ENCODE results near the gene PUM1. TPM values are rescaled to one million over a fixed set of nuclear protein-coding genes. Genes with fewer than 3 reads are reported as not detected.
A peak's percentile ranks its signal among the peaks of the same experiment; 100 is the strongest.
"Not testable (repeated sequence)": the region's sequence is repeated elsewhere in the genome, so short reads cannot be mapped to it uniquely, and the experiment has no call there.

PUM1 gene
- total and polyA plus RNA-seq, 10 donors, result 14.9 to 122 (median 82.5) TPM

DNA sequence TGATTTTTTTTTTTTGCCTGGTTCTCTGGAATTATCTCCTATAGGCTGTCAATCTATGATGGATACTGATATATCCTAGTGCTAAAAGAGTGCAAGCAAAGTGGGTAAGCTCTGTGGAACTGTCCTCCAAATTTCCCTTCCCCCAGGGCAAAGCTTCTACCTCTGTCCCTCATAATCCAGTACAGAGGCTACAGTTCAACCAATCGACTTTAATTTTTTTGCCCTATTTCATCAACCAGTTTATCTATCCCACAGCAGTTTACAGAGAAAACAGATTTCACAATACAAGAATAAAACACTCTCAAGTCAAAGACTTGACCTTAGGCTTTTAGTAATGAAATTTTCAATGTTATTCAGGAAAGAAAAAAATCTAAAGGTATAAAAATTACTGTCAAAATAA is 13.9 kb downstream of the PUM1 start:
- intact Hi-C loops (cut with DNase I; ENCODE audit: low total_unique reads), result no loop called here

DNA sequence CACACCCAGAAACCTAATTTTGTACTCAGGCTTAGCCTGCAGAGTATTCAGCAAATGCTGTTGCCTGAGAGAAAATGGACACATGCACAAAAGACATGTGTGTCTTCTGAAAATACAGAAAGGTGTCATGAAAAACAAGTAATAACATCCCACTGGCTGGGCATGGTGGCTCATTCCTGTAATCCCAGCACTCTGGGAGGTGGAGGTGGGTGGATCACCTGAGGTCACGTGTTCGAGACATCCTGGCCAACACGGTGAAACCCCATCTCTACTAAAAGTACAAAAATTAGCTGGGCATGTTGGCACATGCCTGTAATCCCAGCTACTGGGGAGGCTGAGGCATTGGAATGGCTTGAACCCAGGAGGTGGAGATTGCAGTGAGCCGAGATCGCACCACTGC is 18.0 kb downstream of the PUM1 start:
- H3K27me3 ChIP-seq (replicated peaks in 1 of 7); H3K9me3 ChIP-seq; intact Hi-C loops (cut with DNase I; ENCODE audit: low total_unique reads); H3K4me3 ChIP-seq; DNase-seq: not testable (repeated sequence)
- Histone ChIP-seq H3K36me3 (peaks cover 0 to 66% (median 11%) of the 10 kb centered on the region in 6 donors), H3K4me1 (peaks cover 15 to 98% (median 60%) of the 10 kb centered on the region in 6 donors), H3K27ac (peak overlapping the region in 1 of 8 donors; percentile 36)
- 71 to 95% (median 84%) methylated on average over 5 of the region's 5 CpGs for WGBS, 5 donors

More for the DNA sequence above, 13.9 kb downstream of the PUM1 start:
- Histone ChIP-seq H3K4me1 (peaks cover 35 to 100% (median 71%) of the 10 kb centered on the region in 6 donors), H3K36me3 (peaks cover 0 to 68% (median 20%) of the 10 kb centered on the region in 6 donors), H3K9me3 (no peaks in the 10 kb centered on the region), H3K4me3 (no peak overlapping the region), H3K27me3 (replicated peaks in 1 of 7) (no peaks in the 10 kb centered on the region), H3K27ac (no peak overlapping the region)
- DNase-seq, result no peak
- TF ChIP-seq, protein P1, sequence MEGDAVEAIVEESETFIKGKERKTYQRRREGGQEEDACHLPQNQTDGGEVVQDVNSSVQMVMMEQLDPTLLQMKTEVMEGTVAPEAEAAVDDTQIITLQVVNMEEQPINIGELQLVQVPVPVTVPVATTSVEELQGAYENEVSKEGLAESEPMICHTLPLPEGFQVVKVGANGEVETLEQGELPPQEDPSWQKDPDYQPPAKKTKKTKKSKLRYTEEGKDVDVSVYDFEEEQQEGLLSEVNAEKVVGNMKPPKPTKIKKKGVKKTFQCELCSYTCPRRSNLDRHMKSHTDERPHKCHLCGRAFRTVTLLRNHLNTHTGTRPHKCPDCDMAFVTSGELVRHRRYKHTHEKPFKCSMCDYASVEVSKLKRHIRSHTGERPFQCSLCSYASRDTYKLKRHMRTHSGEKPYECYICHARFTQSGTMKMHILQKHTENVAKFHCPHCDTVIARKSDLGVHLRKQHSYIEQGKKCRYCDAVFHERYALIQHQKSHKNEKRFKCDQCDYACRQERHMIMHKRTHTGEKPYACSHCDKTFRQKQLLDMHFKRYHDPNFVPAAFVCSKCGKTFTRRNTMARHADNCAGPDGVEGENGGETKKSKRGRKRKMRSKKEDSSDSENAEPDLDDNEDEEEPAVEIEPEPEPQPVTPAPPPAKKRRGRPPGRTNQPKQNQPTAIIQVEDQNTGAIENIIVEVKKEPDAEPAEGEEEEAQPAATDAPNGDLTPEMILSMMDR (IDR thresholded peaks at IDR 0.05 in 8 of 11, conservative IDR thresholded peaks at IDR 0.05 in 3 of 11), result no peak
- TF ChIP-seq POLR2AphosphoS5 (IDR thresholded peaks at IDR 0.05), result no peak
- TF ChIP-seq POLR2A (IDR thresholded peaks at IDR 0.05), result no peak
- WGBS, 5 donors, result 62 to 68% (median 65%) methylated on average over 1 of the region's 1 CpG

DNA sequence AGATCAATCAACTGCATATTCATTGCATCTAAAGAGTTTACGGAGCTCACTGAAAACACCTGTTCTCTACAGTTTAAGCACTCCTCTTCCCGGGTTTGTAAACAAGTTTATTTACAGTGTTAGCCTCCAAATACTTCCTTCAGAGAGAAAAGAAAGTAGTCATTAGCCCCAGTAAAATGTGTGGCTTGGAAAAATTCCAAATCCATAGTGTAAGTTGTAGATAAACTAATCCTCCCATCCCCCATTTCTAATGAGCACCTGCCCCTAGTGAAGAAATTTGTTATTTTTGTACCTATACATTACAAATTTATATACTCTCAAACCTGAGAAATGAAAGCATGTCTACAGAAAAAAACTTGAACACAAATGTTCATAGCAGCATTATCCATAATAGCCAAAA is 21.9 kb downstream of the PUM1 start:
- WGBS, 5 donors, result 67 to 86% (median 76%) methylated on average over 2 of the region's 2 CpGs
- H3K27me3 ChIP-seq (replicated peaks in 1 of 7), result no peaks in the 10 kb centered on the region
- no peak overlapping the region for H3K4me3 ChIP-seq
- intact Hi-C loops (cut with DNase I; ENCODE audit: low total_unique reads), result no loop called here
- peaks cover 0 to 64% (median 12%) of the 10 kb centered on the region in 6 donors for H3K36me3 ChIP-seq
- H3K27ac ChIP-seq, result no peak overlapping the region
- H3K9me3 ChIP-seq, result no peaks in the 10 kb centered on the region
- H3K4me1 ChIP-seq, result peaks cover 10 to 98% (median 53%) of the 10 kb centered on the region in 6 donors
- TF ChIP-seq, protein P1 (IDR thresholded peaks at IDR 0.05 in 8 of 11, conservative IDR thresholded peaks at IDR 0.05 in 3 of 11), result no peak
- TF ChIP-seq POLR2AphosphoS5 (IDR thresholded peaks at IDR 0.05), result no peak
- no peak for TF ChIP-seq POLR2A (IDR thresholded peaks at IDR 0.05)
- DNase-seq, result no peak

DNA sequence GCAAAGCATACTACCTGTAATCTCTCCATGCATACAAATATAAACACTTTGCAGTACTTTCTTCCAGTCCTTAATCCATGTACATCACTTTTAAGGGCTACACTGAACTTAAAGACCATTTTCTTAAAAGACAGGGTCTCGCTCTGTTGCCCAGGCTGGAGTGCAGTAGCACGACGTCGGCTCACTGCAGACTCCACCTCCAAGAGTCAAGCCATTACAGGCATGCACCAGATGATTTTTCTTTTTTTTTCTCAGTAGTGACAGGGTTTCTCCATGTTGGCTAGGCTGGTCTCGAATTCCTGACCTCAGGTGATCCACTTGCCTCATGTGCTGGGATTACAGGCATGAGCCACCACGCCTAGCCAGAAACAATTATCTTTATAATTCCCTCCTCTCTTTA is 22.9 kb downstream of the PUM1 start:
- Histone ChIP-seq H3K27me3 (replicated peaks in 1 of 7) (no peaks in the 10 kb centered on the region), H3K27ac (no peak overlapping the region), H3K36me3 (peaks cover 0 to 73% (median 12%) of the 10 kb centered on the region in 6 donors), H3K4me1 (peaks cover 6 to 98% (median 51%) of the 10 kb centered on the region in 6 donors), H3K4me3 (no peak overlapping the region), H3K9me3 (no peaks in the 10 kb centered on the region)
- WGBS, 5 donors, result 88 to 96% (median 94%) methylated on average over 6 of the region's 6 CpGs
- intact Hi-C loops (cut with DNase I; ENCODE audit: low total_unique reads), result no loop called here
- TF ChIP-seq POLR2AphosphoS5 (IDR thresholded peaks at IDR 0.05), result no peak
- TF ChIP-seq POLR2A (IDR thresholded peaks at IDR 0.05), result no peak
- TF ChIP-seq, protein P1 (IDR thresholded peaks at IDR 0.05 in 8 of 11, conservative IDR thresholded peaks at IDR 0.05 in 3 of 11), result no peak
- DNase-seq, result no peak

DNA sequence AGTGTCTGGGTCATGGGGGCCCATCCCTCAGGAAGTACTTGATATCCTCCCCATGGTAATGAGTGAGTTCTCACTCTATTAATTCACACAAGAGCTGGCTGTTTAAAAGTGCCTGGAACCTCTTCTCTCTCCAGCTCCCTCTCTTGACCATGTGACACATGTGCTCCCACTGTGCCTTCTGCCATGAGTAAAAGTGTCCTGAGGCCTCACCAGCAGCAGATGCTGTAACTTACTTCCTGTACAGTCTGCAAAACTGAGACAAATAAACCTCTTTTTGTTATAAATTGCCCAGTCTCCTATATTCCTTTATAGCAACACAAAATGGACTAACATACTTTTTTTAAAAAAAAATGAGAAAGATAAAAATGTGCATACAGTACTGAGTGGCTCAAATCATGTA is 24.0 kb downstream of the PUM1 start:
- peaks cover 0 to 98% (median 45%) of the 10 kb centered on the region in 6 donors for H3K4me1 ChIP-seq
- no peaks in the 10 kb centered on the region for H3K9me3 ChIP-seq
- TF ChIP-seq POLR2AphosphoS5 (IDR thresholded peaks at IDR 0.05), result no peak
- TF ChIP-seq POLR2A (IDR thresholded peaks at IDR 0.05), result no peak
- TF ChIP-seq, protein P1 (IDR thresholded peaks at IDR 0.05 in 8 of 11, conservative IDR thresholded peaks at IDR 0.05 in 3 of 11), result no peak
- intact Hi-C loops (cut with DNase I; ENCODE audit: low total_unique reads), result no loop called here
- H3K4me3 ChIP-seq, result no peak overlapping the region
- no peak overlapping the region for H3K27ac ChIP-seq
- no peak for DNase-seq
- no peaks in the 10 kb centered on the region for H3K27me3 ChIP-seq (replicated peaks in 1 of 7)
- H3K36me3 ChIP-seq, result peaks cover 0 to 79% (median 12%) of the 10 kb centered on the region in 6 donors
